MG63 (cell line): ENCODE results near the gene GSTM1. TPM values are rescaled to one million over a fixed set of nuclear protein-coding genes. Genes with fewer than 3 reads are reported as not detected.
"Not testable (repeated sequence)": the region's sequence is repeated elsewhere in the genome, so short reads cannot be mapped to it uniquely, and the experiment has no call there.

Source experiments
- DNase-seq: peaks from one replicate; pipeline ENCODE4 v3.0.0-alpha.2; 2020
- H3K27me3 ChIP-seq: fragments of 250-450 bp; sonication (Bioruptor Pico); 2 replicates; pipeline ENCODE4 v1.5.1; 2020; ENCODE audit warnings: mild to moderate bottlenecking, moderate library complexity
- H3K36me3 ChIP-seq: fragments of 250-450 bp; sonication (Bioruptor Pico); 2 replicates; pipeline ENCODE4 v1.5.1; 2020; ENCODE audit warnings: mild to moderate bottlenecking, moderate library complexity
- H3K4me3 ChIP-seq: fragments of 250-450 bp; sonication (Bioruptor Pico); 2 replicates; pipeline ENCODE4 v1.5.1; 2020; ENCODE audit warnings: mild to moderate bottlenecking, moderate library complexity
- H3K9me3 ChIP-seq: fragments of 250-450 bp; sonication (Bioruptor Pico); 2 replicates; pipeline ENCODE4 v1.5.1; 2020; ENCODE audit warnings: mild to moderate bottlenecking, moderate library complexity
- total RNA-seq: library from RNA; depleted of rRNA; stranded (reverse); fragments of >200 nt; shearing (Covaris generic); gene quantifications from 2 replicates; pipeline ENCODE4 v1.2.3, GENCODE V29; 2014; ENCODE audit warnings: low replicate concordance

Gene GSTM1
- total RNA-seq, 1 experiment from 2014 or later, result 86.1 TPM

DNA sequence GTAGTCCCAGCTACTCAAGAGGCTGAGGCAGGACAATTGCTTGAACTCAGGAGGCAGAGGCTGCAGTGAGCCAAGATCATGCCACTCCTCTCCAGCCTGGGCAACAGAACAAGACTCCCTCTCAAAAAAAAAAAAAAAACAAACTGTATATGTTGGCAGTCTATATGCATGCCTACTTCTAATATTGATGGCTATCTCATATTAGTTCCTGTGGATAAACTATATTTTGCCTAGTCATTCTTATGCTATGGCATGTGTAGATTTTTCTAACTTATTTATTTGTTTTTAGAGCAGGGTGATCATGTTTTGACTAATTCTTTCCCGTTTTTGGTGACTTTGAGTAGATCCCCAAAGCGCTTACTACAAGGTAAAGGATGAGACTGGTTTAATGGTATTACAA lies 9.0 kb upstream of the GSTM1 start:
- H3K36me3 ChIP-seq, H3K4me3 ChIP-seq, H3K9me3 ChIP-seq, H3K27me3 ChIP-seq: not testable (repeated sequence)
- peak; percentile 76 for DNase-seq

GRCh38 chr1:109684777-109685176 lies 2.8 kb upstream of the GSTM1 start:
- H3K36me3 ChIP-seq, DNase-seq, H3K9me3 ChIP-seq, H3K4me3 ChIP-seq, H3K27me3 ChIP-seq: not testable (repeated sequence)

- not testable (repeated sequence) for DNase-seq, H3K9me3 ChIP-seq
Measured at GRCh38 chr1:109685399-109685798, 2.2 kb upstream of the GSTM1 start.

GRCh38 chr1:109685890-109686289 lies 1.7 kb upstream of the GSTM1 start:
- H3K27me3 ChIP-seq, H3K4me3 ChIP-seq, H3K9me3 ChIP-seq, DNase-seq: not testable (repeated sequence)
- H3K36me3 ChIP-seq, result peaks cover 21% of the 10 kb centered on the region

More at GRCh38 chr1:109685399-109685798, 2.2 kb upstream of the GSTM1 start:
- H3K27me3 ChIP-seq, H3K4me3 ChIP-seq: not testable (repeated sequence)
- peaks cover 16% of the 10 kb centered on the region for H3K36me3 ChIP-seq

GRCh38 chr1:109687109-109687508 lies 508 bp upstream of the GSTM1 start:
- not testable (repeated sequence) for H3K27me3 ChIP-seq, DNase-seq, H3K9me3 ChIP-seq
- peak overlapping the region; percentile 67 for H3K4me3 ChIP-seq
- peaks cover 30% of the 10 kb centered on the region for H3K36me3 ChIP-seq

GRCh38 chr1:109689844-109690405 lies 2.3 kb downstream of the GSTM1 start:
- Histone ChIP-seq H3K27me3 (no peaks in the 10 kb centered on the region), H3K36me3 (peaks cover 38% of the 10 kb centered on the region), H3K4me3 (no peak overlapping the region), H3K9me3 (peaks cover 3% of the 10 kb centered on the region)
- no peak for DNase-seq

- Histone ChIP-seq H3K27me3 (no peaks in the 10 kb centered on the region), H3K9me3 (no peaks in the 10 kb centered on the region), H3K36me3 (peaks cover 45% of the 10 kb centered on the region), H3K4me3 (no peak overlapping the region)
- DNase-seq, result no peak
Measured at GRCh38 chr1:109691759-109692158, 4.1 kb downstream of the GSTM1 start.

DNA sequence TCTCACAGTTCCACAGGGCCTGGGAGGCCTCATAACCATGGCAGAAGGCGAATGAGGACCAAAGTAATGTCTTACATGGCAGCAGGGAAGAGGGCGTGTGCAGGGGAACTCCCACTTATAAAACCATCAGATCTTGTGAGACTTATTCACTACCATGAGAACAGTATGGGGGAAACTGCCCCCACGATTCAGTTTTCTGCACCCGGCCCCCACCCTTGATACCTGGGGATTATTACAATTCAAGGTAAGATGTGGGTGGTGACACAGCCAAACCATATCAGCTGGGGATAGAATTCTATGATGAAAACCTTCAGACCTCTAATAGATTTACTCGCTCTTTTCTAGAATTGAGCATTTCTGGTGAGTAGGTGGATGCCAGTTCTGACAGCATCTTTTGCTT lies 6.8 kb downstream of the GSTM1 start:
- H3K36me3 ChIP-seq, result peaks cover 39% of the 10 kb centered on the region
- H3K4me3 ChIP-seq, H3K27me3 ChIP-seq, DNase-seq, H3K9me3 ChIP-seq: not testable (repeated sequence)

DNA sequence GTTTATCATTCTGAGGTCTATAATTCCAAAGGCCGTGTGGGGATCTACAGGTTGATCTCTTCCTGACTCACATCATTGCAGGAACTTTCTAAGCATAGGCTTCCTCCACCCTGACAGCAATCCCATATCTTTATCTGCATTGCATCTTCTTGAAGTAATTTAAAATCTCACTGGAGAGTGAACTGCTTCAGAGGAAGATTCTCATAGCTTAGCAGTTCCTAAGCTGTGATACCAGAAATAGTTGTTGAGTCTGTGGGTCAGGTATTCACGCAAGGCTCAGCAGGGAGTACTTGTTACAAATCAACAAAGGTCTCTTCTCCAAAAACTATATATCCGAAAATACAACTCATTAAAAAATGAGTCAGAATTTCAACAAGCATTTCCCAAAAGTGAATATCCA lies 7.5 kb downstream of the GSTM1 start:
- not testable (repeated sequence) for H3K4me3 ChIP-seq, H3K27me3 ChIP-seq, H3K9me3 ChIP-seq, DNase-seq
- peaks cover 32% of the 10 kb centered on the region for H3K36me3 ChIP-seq

DNA sequence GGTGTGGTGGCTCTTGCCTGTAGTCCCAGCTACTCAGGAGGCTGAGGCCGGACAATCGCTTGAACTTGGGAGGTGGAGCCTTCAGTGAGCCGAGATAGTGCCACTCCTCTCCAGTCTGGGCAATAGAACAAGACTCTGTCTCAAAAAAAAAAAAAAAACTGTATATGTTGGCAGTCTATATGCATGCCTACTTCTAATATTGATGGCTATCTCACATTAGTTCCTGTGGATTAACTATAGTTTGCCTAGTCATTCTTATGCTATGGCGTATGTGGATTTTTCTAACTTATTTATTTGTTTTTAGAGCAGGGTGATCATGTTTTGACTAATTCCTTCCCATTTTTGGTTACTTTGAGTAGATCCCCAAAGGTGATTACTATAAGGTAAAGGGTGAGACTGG lies 9.4 kb downstream of the GSTM1 start:
- no peak overlapping the region for H3K4me3 ChIP-seq
- H3K9me3 ChIP-seq, result no peaks in the 10 kb centered on the region
- peaks cover 16% of the 10 kb centered on the region for H3K36me3 ChIP-seq
- DNase-seq, result peak; percentile 66
- no peaks in the 10 kb centered on the region for H3K27me3 ChIP-seq

DNA sequence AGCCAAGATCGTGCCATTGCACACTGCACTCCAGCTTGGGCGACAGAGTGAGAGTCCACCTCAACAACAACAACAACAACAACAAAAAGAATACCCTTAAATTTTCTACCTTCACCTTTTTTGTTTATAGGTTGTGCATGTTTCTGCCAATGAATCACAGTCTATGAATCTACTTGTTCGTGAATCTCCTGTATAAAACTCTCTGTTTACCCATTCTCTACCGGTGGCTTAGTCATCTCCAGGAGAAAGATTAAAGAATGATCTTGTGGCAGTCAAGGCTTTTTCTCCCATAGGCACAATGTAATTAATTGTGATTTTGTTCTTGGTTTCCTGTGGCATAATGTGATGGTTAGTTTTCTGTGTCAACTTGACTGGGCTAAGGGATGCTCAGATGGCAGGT lies 10.2 kb downstream of the GSTM1 start:
- not testable (repeated sequence) for H3K4me3 ChIP-seq, H3K27me3 ChIP-seq, DNase-seq, H3K9me3 ChIP-seq
- peaks cover 14% of the 10 kb centered on the region for H3K36me3 ChIP-seq

DNA sequence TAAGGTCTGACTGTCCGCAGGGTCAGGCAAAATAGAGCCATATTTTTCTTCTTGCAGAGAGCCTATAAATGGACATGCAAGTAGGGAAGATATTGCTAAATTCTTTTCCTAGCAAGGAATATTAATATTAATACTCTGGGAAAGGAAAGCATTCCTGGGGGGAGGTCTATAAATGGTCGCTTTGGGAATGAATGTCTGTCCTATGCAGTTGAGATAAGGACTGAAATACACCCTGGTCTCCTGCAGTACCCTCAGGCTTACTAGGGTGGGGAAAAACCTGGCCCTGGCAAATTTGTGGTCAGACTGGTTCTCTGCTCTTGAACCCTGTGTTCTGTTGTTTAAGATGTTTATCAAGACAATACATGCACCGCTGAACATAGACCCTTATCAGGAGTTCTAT lies 15.3 kb downstream of the GSTM1 start:
- H3K9me3 ChIP-seq, H3K4me3 ChIP-seq, DNase-seq, H3K36me3 ChIP-seq, H3K27me3 ChIP-seq: not testable (repeated sequence)

DNA sequence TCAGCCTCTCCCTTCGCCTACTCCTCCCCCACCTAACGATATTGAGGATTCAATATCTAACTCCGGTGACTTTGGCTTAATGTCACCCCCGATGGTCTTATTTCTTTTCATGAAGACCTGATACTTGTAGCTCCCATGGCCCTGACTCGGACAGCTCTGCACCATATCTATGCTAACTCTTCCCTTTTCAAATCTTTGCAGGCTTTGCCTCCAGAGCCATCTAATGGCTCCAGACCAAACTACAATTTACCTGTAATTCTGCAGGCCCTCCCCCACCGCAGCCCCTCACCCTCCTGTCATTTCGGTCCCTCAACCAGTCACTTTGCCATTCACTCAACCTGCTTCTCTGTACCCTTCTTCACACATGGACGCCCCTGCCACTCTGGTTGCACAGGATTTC lies 16.6 kb downstream of the GSTM1 start:
- Histone ChIP-seq H3K36me3 (0 out of 2 replicates have a peak, but pooled peaks cover 5% of the 10 kb centered on the region), H3K9me3 (peaks cover 15% of the 10 kb centered on the region), H3K27me3 (no peaks in the 10 kb centered on the region), H3K4me3 (no peak overlapping the region)
- DNase-seq, result no peak

DNA sequence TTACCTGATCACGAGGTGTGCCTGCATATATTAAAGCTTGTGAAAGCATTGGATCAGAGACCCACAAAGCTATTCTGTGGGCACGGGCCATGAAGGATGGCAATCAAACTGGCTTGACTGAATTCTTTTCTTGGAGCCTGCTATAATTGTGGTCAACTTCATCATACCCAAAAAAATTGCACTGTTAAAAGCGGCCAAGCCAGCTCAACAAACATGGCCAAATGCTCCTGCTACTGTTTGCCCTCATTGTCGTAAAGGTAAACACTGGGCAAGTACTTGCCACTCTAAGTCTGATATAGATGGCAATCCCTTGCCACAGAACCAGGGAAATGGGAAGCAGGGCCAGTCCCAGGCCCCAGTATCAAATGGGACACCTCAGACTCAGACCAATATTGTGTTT lies 17.8 kb downstream of the GSTM1 start:
- Histone ChIP-seq H3K27me3 (no peaks in the 10 kb centered on the region), H3K36me3 (0 out of 2 replicates have a peak, but pooled peaks cover 5% of the 10 kb centered on the region), H3K9me3 (peaks cover 15% of the 10 kb centered on the region), H3K4me3 (no peak overlapping the region)
- no peak for DNase-seq

DNA sequence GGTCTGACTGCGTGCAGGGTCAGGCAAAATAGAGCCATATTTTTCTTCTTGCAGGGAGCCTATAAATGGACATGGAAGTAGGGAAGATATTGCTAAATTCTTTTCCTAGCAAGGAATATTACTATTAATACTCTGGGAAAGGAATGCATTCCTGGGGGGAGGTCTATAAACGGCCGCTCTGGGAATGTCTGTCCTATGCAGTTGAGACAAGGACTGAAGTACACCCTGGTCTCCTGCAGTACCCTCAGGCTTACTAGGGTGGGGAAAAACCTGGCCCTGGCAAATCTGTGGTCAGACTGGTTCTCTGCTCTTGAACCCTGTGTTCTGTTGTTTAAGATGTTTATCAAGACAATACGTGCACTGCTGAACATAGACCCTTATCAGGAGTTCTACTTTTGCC lies 21.3 kb downstream of the GSTM1 start:
- DNase-seq, H3K36me3 ChIP-seq: not testable (repeated sequence)
- H3K9me3 ChIP-seq, result peaks cover 13% of the 10 kb centered on the region

GRCh38 chr1:109709822-109710221 lies 22.2 kb downstream of the GSTM1 start:
- not testable (repeated sequence) for DNase-seq, H3K27me3 ChIP-seq, H3K4me3 ChIP-seq, H3K36me3 ChIP-seq
- H3K9me3 ChIP-seq, result peaks cover 13% of the 10 kb centered on the region

More for the DNA sequence above, 21.3 kb downstream of the GSTM1 start:
- H3K27me3 ChIP-seq, H3K4me3 ChIP-seq: not testable (repeated sequence)

- H3K27me3 ChIP-seq, H3K36me3 ChIP-seq, H3K4me3 ChIP-seq, DNase-seq: not testable (repeated sequence)
- peaks cover 13% of the 10 kb centered on the region for H3K9me3 ChIP-seq
Measured at GRCh38 chr1:109711593-109712320, 24.1 kb downstream of the GSTM1 start, which contains the start of gene GSTM5. Gene GSTM5, plus strand, starts transcription at chr1:109712251. Its CDS starts 62 bp downstream, at chr1:109712313.

DNA sequence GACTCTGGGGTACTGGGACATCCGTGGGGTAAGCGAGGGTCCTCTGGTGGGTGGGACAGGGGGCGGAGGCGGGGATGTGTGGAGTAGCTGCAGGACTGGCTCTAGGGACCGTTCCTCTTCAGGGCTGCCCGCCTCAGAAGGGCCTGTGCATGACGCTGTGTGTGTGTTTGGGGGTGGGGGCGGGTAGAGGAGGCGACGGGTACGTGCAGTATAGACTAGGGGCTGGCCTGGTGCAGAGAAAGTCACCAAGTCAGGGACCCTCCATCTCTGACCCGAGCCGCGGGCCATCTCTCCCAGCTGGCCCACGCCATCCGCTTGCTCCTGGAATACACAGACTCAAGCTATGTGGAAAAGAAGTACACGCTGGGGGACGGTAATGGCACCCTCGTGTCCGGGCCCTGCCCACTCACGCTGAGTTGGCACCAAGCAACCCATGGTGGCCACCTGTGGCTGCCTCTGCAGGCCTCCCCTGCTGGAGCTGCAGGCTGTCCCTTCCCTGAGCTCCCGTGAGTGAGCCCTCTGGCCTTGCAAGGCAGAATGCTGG lies 24.8 kb downstream of the GSTM1 start:
- no peak overlapping the region for H3K4me3 ChIP-seq
- peaks cover 13% of the 10 kb centered on the region for H3K9me3 ChIP-seq
- 0 out of 2 replicates have a peak, but pooled peaks cover 2% of the 10 kb centered on the region for H3K36me3 ChIP-seq
- no peaks in the 10 kb centered on the region for H3K27me3 ChIP-seq
- no peak for DNase-seq
